Stimulated activated CD4-positive, alpha-beta T cell treated with anti-CD3 and anti-CD28 coated beads, Interleukin-2, amount 100 ng/mL, for 48 hours (primary cell): ENCODE measurements around the gene PRKCG.
"Not testable (repeated sequence)": the region's sequence is repeated elsewhere in the genome, so short reads cannot be mapped to it uniquely, and the experiment has no call there.

Experiments
- DNase-seq, 2 donors: peaks; one replicate each; pipeline ENCODE4 v3.0.0-alpha.2; 2020

PRKCG gene

DNA sequence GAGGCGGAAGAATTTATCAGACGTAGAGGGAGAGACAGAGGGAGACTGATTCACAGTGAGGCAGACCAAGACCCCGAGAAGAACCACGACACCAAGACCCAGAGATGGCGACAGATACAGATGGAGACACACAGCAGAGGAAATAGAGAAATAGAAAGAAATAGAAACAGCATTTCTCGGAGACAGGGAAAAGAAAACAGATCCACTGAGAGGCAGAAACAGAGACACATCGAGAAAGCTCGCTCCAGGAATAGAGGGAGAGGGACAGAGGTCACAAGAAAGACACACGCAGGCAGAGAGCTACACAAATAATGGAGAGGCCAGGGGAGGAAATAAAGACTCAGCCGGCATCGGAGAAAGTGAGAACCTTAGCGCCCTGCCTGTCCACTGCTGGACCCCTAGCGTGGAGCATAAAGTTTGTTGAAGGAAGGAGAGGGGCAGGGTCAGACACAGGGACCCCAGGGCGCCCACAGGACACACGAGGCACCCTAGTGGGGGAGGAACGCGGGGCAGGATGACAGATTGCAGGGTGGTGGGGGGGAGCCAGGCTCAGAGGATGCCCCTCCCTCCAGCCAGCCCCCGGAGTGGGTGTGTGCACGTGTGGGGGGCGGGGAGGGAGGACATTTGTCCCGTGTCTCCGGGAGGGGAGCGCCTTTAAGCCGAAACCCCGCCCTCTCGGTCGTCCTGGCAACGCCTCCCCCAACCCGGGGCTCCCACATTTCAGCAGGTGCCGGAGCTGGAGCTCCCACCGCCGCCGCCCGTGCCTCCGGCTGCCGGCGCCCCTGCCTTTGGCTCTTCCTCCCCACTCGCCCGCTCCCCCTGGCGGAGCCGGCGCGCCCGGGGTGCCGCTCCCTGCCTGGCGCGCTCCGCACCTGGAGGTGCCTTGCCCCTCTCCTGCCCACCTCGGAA lies at the start of gene PRKCG:
Gene PRKCG (plus strand): TSS at position 716 of the 909 bp plus-strand sequence. CDS start 298 bp downstream, outside the sequence.
- DNase-seq: peak in 1 of 2 donors; percentile 23

DNA sequence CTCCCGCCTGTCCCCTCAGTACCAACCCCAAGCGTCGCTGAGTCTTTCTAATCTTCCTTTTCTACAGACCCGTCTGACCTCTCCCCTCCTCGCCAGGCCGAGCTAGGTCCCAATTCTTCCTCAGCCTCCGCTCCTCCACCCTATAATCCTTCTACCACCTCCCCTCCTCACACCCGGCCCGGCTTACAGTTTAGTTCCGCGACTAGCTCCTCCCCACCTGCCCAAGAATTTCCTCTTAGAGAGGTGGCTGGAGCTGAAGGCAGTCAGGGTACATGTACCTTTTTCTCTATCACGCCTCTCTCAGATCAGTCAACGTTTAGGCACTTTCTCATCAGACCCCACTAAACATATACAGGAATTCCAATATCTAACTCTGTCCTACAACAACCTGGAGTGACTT lies 49.1 kb upstream of the PRKCG start:
- DNase-seq: not testable (repeated sequence)

DNA sequence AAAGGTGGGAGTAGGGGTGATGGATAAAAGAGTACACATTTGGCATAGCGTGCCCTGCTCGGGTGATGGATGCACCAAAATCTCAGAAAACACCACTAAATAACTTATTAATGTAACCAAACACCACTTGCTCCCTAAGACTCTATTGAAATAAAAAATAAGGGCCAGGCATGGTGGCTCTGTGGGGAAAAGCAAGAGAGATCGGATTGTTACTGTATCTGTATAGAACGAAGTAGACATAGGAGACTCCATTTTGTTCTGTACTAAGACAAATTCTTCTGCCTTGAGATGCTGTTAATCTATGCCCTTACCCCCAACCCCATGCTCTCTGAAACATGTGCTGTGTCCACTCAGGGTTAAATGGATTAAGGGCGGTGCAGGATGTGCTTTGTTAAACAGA lies 43.6 kb upstream of the PRKCG start:
- not testable (repeated sequence) for DNase-seq

DNA sequence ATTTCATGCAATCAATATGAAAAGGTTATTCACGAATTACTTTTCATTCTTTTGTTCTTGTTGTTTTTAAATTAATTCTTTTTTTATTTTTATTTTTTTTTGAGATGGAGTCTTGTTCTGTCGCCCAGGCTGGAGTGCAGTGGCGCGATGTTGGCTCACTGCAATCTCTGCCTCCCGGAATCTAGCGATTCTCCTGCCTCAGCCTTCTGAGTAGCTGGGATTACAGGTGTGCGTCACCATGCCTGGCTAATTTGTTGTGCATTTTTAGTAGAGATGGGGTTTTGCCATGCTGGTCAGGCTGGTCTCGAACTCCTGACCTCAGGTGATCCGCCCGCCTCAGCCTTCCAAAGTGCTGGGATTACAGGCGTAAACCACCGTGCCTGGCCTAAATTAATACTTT lies 41.8 kb upstream of the PRKCG start:
- DNase-seq: not testable (repeated sequence)

DNA sequence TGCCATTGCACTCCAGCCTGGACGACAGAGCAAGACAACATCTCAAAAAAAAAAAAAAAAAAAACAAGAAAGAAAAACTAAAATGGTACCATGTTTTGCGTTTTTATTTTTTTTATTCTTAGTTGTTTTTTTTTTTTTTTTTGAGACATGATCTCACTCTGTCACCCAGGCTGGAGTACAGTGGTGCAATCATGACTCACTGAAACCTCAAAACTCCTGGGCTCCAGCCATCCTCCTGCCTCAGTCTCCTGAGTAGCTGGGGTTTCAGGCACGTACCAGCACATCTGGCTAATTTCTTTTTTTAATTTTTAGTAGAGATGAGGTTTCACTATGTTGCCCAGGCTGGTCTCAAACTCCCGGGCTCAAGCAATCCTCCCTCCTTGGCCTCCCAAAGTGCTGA lies 41.1 kb upstream of the PRKCG start:
- not testable (repeated sequence) for DNase-seq

DNA sequence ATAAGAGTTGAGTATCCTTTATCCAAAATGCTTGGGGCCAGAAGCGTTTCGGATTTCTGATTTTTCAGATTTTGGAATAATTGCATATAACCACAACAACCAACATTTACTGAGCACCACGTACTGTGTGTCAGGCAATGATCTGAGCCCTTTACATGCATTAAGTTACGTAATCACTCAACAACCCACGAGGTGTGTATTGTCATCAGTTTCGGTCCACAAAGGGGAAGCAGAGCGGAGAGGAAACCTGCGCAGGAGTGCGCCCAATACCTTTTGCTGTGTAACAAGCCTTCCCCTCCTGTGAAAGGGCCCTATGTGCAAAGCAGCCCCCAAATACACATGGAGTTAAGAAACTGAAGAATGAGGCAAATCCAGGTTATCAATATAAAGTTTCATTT lies 37.1 kb upstream of the PRKCG start:
- DNase-seq: no peak

DNA sequence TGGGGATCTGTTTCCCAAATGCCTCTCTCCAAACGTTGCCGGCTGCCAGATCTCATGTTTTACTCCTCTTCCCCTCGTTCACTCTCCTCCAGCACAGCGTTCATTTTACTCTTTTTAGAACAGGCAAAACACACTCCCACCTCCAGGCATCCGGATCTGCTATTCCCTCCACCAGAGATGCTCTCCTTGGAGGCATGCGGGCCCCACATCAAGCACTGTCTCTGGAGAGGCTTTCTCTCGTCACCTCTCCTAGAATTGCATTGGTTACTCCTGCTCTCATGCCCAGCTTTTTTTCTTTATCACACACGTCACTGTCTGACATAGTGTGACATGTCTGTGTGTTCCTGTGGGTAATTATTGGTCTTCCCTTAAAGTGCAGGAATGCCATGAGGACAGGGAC lies 34.4 kb upstream of the PRKCG start:
- no peak for DNase-seq

DNA sequence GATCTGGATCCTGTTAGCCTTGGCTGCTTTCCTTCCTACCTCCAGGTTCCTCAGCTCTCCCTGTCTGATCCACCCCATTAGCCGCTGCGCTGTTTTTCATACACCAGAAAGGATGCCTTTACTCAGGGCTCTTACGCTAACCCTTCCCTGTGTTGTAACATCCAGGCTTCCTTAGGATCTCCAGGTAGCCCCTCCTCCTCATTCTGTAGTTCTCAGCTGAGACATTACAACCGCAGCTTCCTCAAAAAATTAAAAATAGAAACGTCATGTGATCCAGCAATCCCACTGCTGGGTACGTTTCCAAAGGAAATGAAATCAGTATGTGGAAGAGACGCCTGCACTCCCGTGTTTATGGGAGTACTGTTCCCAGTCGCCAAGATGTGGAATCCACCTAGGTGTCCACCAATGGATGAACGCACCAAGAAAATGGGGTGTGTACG lies 32.7 kb upstream of the PRKCG start:
- no peak for DNase-seq

DNA sequence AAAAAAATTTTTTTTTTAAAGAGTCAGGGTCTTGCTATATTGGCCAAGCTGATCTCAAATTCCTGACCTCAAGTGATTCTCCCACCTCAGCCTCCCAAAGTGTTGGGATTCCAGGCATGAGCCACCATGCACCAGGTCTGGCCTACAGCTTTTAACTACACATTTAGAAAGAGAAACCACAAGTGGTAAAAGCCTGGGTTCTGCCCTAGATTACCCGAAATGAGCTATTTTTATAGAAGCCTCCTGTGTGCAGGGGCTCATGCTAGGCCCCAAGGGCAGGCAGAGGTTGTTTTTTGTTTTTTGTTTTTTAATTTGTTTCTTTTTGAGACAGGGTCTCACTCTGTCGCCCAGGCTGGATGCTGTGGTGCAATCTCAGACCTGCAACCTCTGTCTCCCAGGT lies 28.3 kb upstream of the PRKCG start:
- DNase-seq: no peak

DNA sequence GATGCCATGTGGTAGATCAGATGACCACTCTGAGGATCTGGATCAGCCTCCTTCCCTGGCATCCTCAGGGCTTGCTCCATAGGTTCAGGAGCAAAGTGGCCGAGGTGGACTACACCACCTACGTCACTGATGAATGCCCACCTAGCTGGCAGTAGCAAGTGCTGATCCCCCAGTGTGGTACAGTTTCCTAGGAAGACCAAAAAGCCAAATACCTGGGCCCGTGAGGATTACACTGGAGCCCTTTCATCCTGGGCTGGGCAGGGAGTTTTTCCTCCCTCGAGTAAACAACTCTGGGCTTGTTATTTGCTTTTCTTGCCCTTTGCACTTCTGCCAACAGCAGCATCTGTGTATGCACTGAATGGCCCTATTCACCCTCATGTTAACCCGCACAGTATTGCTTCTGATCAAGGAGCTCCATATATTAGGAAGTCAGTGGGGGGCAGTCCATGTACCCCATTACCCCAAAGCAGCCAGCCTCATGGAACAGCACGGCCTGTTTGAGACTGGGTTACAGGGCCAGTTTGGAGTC lies 17.6 kb upstream of the PRKCG start:
- DNase-seq: no peak

DNA sequence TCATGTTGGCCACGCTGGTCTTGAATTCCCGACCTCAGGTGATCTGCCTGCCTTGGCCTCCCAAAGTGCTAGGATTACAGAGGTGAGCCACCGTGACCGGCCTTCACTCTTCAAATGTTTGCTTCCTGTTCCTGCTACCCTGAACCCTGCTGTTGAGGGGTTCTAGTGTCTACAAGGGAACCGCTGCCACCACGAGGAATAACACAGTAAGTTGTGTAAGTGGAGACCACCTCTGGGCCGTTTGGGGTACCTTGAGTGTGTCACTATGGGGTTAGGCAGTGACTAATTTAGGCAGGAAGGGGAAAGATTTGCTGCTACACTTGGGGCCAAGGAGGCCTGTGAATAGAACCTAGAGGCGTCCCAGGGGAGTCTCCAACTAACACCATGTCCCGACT lies 16.5 kb upstream of the PRKCG start:
- no peak for DNase-seq

DNA sequence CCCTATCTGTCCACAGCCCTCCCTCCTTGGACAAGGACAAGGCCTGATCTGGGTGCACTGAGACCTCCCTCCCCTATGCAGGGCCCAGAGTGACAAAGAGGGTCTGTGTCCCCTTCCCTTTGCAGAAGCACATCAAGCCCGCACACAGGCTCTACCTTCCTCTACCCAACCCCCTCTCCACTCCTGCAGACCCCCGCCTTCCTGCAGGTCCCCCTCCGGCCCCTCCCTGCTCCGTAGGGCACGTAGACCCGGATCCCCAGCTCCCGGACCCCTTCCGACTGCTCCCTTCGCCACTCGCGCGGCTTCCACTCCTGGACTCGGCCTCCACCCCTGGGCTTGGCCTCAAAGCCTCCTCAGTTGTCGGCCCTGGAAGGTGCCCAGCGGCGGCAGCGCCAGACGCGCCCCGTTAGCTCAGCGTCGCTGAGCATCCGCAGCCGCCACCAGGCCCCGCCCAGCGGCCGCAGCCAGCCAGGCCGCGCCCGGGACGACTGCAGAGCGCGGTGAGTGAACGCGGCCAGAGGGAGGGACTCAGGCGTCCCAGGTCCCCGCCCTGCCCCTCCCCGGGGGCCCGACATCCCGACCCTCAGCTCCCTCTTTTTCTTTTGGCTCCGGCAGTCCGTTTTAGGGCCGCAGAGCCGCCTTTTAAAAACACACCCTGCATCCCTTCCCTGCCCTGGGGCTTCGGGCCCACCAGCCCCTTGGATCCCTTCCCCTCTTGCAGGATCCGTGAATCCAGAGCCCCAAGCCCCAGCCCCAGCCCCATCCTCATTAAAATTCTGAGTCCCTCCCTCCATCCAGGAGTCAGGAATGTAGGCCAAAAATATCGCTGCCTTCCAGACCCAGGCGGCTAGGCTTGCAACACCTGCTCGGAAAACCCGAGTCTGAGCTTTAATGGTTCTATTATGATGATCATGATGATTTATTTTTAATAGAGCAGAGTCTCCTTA lies 15.8 kb upstream of the PRKCG start:
- peak; percentile 56 to 59 for DNase-seq

DNA sequence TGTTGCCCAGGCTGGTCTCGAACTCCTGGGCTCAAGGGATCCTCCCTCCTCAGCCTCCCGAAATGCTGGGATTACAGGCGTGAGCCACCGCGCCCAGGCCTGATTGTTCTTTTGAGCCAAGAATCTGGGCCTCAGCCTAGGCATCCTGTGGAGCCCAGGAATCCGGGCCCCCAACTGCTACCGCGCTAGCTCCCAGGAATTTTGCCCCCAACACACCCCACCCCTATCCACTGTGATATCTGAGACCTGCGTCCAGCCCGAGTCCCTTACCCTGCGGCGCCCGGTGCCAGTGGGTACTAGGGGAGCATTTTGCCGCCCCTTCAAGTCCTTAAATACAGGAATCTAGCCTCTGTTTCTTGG lies 15.2 kb upstream of the PRKCG start:
- no peak for DNase-seq

DNA sequence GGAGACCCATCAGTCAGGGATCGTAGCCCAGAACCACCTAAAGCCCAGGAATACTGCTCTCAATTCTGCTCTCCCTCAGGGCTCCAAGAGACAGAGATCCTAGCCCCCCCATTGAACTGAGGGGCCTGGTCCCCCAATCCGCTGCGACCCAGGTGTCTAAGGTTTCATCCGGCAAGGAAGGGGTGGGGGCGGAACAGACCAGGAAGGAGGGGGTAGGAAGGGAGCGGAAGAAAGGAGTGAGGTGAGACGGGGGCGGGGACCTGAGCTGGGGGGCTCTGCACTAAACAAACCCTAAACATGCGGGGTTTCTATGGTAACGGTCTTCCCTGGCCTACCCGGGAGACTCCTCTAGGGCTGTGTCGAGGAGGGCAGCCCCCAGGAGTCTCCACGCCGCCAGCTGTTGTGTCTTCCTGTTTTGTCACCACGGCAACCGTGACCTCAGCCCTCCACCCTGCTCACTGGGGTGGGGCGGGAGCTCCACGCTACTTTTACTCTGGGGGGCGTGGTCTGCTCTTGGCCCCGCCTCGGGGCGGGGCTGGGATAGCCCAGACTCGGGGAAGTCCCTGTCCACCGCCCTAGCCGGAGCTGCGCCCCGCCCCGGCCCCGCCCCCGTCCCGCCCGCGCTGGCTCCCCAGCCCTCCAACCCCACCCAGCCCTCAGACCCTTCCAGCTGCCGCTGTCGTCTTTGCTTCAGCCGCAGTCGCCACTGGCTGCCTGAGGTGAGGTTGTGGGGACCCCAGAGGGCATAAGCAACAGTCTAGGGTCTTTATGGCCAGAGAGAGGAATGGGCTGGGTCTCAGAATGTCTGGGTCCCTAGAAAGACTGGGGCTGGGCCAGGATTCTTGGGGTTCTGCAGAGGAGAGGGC lies 14.5 kb upstream of the PRKCG start, which contains the start of gene MYADM:
Gene MYADM (plus strand): TSS at position 659 of the 866 bp plus-strand sequence. CDS start 5,647 bp downstream, outside the sequence.
- DNase-seq: peak; percentile 98 to 99

DNA sequence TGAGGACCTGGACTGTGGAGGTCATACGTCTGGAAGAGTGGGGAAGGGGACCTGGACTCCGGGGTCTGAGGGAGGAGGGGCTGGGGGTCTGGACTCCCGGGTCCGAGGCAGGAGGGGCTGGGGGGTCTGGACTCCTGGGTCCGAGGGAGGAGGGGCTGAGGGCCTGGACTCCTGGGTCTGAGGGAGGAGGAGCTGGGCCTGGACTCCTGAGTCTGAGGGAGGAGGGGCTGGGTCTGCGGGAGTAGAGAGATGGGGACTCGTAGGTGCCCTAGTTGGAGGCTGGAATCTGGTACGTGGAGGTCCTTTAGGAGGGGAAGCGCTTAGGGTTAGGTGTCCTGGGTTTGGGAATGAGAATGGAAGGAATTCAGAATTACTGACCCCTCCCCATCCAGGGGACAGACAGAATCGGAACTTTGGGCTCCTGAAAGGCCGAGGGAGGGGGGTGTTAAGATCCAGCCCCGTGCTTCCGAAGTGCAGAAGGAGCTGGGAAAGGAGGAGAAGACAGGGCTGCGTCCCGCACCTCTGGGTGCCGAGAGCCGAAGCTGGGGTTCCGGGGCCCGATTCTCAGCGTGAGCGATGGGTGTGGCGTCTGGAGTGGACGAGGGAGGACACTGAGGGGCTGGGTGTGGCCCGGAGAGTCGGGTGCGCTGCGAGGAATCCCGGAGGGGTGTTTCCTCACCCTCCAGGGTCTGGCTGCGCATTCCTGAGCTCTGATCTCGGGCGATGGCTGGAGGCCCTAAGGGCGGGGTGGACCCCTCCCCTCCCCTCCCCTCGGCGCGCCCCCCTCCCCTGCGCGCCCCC lies 13.7 kb upstream of the PRKCG start:
- DNase-seq: peak in 1 of 2 donors; percentile 31

DNA sequence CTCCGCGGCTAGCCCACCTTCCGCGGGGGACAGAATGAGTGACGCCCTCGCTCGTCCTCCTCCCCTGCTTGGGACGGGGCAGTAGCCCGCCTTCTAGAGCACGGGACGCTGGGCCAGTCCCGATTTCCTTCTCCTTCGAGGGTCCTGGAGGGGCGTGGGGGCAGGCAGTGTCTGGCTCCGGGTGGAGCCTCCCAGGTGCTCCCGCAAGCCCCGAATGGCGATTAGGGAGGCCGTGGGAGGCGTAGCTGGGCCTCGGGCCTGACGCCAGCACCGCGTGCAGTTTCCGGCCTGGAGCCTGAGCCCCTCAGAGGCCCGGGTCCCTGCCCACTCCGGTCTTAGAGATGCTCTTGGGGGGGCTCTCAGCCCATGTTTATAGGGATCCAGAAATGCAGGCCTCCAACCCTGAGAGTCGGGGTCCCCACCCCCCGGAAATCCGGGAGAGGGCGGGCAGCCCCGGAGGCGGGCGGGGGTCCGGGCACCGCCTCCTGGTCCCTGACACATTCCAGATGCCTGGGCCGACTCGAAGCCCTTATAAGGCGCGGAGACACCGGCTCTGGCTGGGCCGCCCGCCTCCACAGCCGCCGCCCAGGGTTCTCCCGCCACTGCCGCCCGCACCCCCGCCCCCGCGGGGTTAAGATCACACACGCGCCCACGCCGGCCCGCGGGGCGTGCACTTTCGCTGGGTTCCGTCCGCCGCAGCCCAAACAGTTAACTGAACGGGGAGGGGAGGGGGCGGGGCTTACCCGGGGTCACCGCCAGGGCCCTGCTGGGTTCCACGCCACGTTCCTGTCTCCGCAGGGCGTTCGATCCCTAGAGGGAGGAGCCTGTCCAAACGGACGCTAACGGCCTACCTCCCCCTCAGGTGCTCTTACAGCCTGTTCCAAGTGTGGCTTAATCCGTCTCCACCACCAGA lies 12.8 kb upstream of the PRKCG start:
- DNase-seq: peak; percentile 77 to 79

DNA sequence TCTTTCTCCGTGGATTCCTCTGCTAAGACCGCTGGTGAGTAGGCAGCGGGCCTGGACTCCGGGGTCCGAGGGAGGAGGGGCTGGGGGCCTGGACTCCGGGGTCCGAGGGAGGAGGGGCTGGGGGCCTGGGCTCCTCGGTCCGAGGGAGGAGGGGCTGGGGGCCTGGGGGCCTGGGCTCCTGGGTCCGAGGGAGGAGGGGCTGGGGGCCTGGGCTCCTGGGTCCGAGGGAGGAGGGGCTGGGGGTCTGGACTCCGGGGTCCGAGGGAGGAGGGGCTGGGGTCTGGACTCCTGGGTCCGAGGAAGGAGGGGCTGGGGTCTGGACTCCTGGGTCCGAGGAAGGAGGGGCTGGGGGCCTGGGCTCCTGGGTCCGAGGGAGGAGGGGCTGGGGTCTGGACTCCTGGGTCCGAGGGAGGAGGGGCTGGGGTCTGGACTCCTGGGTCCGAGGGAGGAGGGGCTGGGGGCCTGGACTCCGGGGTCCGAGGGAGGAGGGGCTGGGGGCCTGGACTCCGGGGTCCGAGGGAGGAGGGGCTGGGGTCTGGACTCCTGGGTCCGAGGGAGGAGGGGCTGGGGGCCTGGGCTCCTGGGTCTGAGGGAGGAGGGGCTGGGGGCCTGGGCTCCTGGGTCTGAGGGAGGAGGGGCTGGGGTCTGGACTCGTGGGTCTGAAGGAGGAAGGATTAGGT lies 12.1 kb upstream of the PRKCG start:
- not testable (repeated sequence) for DNase-seq

DNA sequence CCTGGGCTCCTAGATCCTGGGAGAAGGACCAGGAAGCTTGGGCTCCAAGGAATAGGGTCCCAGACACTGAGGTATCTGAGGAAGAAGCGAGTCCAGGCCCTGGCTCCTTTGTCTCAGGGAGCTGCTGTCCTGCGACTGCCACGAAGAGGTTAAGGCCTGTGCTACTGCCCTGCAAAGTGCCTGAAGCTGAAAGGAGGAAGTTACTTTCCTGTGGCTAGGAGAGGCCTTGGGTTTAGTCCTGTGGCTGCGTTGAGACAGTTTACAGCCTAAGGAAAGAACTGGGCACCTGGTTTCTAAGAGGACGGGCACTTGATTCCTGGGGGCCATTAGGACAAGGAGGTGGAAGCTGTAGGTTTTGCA lies 11.5 kb upstream of the PRKCG start:
- no peak for DNase-seq

DNA sequence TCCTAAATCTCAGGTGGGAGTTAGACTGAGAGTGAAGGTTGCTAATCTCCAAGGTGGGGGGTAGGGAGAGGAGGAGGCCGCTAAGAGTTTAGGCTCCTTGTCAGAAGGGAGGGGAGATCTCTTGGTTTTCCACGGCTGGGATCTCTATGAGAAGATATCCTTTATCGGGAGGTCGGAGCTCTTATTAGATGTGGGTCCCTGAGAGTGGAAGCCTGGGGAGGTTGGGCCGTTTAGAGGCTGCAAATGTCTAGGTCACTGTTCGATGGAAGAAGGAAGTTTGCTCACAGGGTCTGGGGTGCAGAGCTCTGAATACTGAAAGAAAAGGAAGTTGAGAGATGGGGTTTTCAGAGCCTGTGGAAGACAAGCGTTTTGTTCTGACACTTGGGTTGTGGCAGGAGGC lies 10.5 kb upstream of the PRKCG start:
- no peak for DNase-seq

DNA sequence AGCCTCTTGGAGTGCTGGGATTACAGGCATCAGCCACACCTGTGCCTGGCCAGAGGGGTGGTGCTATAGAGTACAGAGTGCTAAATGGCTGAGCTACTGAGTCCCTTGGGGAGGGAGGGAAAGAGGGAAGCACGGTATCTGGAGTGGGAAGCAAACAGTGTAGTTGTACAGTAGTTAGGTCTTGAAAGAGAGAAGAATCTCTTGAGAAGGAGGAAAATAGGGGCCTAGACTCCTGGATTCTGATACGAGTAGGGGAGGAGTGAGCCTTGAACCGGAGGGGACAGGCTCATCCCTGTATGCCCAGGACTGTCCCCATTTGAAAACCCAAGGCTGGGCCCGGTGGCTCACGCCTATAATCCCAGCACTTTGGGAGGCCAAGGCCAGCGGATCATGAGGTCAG lies 9.2 kb upstream of the PRKCG start:
- no peak for DNase-seq
